GM21576 (cell line): ENCODE data around the gene IMMT.

Experiments
- ATAC-seq: cut with Tn5 transposase; IDR thresholded peaks from one replicate; pipeline ENCODE4 v1.9.1; 2021; ENCODE audit warnings: mild to moderate bottlenecking, moderate library complexity; ENCODE audit not compliant: unreplicated experiment

The IMMT gene

DNA sequence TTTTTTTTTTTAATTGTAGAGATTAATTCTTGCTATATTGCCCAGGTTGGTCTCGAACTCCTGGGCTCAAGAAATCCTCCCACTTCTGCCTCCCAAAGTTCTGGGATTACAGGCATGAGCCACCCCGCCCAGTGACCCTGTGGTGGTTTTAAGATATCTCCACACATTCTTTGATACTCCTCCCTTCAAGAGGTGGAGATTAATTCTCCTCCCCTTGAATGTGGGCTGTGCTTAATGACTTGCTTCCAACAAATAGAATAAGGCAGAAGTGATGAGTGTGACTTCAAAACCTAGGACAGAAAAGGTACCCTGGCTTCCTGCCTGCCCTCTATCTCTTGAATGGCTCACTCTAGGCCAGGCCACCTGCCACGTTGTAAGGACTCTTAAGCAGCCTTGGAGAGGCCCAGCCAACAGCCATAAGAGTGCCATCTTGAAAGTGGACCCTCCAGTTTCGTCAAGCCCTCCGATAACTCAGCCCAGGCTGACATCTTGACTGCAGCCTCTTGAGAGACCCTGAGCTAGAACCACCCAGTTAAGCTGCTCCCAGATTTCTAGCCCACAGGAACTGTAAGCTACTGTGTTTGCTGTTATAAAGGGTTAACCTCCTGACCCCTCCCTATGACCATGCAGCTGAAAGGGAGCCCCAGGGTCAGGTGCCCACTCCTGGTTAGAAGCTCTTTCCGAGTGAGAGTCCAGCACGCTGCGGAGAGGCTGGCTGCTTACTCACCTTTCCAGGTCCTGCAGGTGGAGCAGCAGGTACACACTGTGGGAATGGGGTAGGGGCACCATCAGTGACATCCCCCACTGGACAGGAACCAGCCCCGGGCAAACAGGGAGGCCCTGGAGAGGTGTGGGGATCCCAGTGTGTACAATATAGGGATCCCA, 31.6 kb upstream of the IMMT start:
- ATAC-seq, result no peak

- no peak for ATAC-seq
These were observed 30.8 kb upstream of the IMMT start for GRCh38 chr2:86226070-86226469.

- ATAC-seq, result peak; percentile 56
These were observed 30.3 kb upstream of the IMMT start for GRCh38 chr2:86225581-86225980.

DNA sequence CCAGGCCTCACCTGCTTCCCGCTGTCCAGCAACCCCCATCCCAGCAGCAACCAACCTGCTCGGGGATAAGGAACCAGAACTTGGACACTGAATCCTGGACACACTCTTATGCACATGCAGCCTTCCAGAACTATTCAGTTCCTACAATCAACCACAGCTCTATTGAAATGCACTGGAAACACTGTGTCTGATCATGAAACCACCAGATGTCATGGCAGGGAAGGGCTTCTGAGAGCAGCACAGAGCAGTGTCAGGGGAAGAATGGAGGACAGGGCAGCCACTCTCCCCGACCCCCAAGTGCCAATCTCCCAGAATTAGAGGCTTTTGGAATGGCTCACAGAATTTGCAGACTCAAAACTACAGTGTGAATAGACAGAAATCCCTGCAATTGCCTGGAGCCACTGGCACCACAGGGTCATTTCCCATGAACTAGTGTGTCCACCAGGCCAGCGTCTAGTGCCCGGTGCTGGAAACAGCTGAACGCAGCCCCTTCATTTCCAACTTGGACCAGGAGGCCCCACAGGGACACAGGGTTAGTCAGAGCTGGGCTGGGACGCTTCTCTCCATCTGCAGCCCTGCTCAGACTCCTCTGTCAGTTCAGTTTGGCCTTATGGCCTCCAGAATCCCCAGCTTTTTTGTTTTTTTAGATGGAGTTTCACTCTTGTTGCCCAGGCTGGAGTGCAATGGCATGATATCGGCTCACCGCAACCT, 29.5 kb upstream of the IMMT start:
- peak; percentile 41 for ATAC-seq

GRCh38 chr2:86223927-86224560, 28.8 kb upstream of the IMMT start:
- ATAC-seq, result no peak

- ATAC-seq, result no peak
These were observed 28.1 kb upstream of the IMMT start for GRCh38 chr2:86223140-86223926.

GRCh38 chr2:86221066-86221684, 25.9 kb upstream of the IMMT start:
- no peak for ATAC-seq

- ATAC-seq, result no peak
These were observed 24.6 kb upstream of the IMMT start for GRCh38 chr2:86219896-86220295.

DNA sequence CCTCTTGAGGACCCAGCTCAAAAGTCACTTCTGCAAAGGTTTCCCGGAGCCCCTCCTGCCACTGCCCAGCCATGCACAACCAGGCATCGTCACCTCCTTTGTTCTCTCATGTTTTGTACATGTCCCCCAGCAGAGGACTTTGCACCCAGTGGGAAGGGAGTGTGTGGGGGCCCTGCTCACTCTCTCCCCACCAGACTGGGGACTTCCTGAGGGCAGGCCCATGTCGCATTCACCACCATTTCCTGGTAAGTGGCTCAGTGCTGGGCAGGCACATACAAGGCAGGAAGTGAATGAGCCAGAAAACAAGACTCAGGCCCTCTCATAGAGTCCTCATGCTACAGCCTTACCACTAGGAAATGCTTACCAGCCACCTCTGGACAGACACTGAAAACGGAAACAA, 22.9 kb upstream of the IMMT start:
- no peak for ATAC-seq

DNA sequence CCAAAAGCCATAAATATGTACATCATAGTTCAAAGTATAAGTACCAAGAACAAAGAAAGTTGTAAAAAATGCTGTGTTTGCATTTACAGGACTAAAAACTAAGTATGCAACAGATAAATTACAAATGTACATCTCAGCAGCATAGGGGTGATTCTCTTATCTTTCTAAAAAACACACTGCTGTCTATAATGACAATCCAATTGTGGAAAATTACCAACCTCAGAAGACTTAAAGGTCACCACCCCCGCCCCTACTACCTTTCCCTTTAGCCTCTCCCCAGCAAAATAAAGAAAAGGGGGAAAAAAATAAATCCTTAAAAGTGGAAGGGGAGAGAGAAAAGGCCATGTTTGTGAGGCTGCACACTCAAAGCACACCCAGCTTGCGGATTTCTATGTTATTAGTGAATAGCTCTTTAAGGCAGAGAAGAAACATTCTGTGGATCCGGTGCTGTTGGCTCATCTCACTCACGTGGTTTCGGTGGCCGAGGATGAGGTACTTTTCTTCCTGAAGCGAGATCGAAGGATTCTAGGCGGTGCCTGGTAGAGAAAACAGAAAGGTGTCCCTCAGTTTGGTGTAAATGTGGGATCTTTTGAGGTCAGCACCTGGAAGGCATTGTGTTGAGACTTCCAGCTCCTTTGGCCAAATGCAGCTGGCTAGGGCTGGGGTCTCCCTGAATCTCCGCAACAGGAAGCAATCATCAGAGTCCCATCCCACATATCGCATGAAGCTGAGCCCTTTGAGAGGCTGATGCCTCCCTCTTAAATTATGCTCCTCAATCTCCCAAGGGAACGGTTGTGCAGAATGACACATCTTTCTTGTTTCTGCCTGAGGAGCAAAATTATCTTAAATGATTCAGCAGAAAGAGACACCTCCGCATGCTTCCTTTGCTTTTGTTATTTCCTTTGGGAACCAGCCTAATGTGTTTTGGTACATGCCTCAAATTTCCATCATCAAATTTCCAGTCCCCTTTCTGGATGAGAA, 21.6 kb upstream of the IMMT start:
- no peak for ATAC-seq

- ATAC-seq, result no peak
These were observed 19.2 kb upstream of the IMMT start for GRCh38 chr2:86214503-86214832.

- no peak for ATAC-seq
These were observed 18.6 kb upstream of the IMMT start for GRCh38 chr2:86213699-86214502.

- ATAC-seq, result no peak
These were observed 17.8 kb upstream of the IMMT start for GRCh38 chr2:86213056-86213455.

DNA sequence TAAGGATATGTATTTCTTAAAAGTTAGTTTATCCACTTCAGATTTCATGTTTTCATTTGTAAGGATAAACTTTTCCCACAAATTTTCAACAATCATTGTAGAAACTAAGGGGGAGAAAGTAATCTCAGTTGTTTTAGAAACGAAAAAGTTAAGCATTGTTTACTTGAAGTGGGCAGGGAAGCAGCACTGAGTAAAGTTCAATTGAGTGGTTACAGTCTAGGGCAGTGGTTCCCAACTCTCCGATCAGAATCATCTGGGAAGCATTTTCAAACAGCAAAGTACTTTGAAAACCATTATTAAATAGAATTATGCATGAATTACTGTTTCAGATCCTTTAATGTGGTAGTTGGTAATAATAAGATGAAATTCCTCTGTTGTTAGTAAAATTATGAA, 16.5 kb upstream of the IMMT start:
- ATAC-seq, result no peak

DNA sequence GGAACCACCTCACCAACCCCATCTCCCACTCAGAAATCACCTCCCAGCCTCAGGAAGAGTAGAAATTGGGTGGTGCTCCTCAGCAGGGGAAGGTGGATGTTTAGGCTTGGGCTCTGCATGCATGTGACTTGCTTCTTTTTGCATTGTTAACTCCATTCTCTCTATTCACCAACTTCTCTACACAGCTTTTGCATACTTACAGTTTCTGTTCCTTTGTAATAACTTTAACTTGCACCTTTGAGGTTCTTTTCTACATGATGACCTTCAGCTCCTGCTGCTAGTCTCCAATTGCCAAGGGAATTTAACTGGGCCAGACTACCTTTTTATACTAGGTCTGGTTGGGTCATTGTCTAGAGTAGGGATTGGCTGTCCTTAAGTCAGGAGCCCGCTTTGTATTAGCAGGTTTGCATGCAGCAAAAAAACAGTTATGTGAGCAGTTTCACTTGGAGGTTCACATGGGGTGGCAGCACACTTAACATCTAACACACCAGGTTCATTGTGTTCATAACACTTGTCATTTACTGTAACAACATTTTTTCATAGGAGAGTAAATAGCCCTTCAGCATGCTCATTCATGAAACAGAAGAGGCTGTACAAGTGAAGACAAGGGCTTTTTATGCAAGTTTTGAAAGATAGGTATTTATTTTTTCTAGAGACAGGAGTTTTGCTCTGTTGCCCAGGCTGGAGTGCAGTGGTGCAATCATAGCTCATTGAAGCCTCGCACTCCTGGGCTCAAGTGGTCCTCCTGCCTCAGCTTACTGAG, 16.0 kb upstream of the IMMT start:
- ATAC-seq, result no peak

DNA sequence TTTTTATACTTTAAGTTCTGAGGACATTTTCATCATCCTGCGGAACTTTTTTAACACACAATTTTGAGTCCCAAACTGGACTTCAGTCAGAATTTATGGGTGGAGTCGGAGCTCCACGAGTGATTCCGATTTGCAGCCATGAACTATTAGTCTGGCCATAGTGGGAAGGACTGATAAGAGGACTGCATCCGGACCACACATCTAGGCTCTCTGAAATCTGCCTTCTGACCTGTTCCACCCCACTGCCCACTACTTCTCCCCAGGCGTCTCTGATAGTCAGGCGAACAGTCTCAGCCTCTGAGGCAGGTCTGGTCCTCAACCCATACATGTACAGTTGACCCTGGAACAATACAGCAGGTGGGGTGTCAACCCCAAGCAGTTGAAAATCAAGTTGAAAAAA, 9.2 kb upstream of the IMMT start:
- no peak for ATAC-seq

- ATAC-seq, result no peak
These were observed 8.4 kb upstream of the IMMT start for GRCh38 chr2:86203614-86204013.

GRCh38 chr2:86202702-86203101, 7.4 kb upstream of the IMMT start:
- ATAC-seq, result no peak
